ENCODE measurements around the gene PRDM8.

DNA sequence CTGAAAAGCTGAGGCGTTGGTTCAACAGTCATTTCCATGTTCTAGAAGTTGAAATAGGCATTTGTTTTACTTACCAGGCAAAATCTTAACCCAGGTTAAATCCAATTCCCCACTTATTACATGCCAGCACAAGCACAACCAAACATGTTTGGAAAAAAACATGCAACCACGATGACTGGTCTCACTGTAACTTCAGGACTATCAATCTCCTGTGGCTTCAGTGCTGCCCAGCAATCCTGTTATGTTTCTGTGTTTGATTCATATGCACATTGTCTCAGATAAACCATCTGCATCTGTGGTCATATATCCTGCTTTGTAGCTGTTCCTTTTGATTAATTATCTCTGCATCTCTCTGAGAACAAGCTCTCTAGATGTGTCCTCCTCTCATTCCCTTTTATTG, 28.3 kb downstream of the PRDM8 start:
- TF ChIP-seq, protein P1, sequence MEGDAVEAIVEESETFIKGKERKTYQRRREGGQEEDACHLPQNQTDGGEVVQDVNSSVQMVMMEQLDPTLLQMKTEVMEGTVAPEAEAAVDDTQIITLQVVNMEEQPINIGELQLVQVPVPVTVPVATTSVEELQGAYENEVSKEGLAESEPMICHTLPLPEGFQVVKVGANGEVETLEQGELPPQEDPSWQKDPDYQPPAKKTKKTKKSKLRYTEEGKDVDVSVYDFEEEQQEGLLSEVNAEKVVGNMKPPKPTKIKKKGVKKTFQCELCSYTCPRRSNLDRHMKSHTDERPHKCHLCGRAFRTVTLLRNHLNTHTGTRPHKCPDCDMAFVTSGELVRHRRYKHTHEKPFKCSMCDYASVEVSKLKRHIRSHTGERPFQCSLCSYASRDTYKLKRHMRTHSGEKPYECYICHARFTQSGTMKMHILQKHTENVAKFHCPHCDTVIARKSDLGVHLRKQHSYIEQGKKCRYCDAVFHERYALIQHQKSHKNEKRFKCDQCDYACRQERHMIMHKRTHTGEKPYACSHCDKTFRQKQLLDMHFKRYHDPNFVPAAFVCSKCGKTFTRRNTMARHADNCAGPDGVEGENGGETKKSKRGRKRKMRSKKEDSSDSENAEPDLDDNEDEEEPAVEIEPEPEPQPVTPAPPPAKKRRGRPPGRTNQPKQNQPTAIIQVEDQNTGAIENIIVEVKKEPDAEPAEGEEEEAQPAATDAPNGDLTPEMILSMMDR (IDR thresholded peaks at IDR 0.05): no peak
- TF ChIP-seq POLR2A (IDR thresholded peaks at IDR 0.05): no peak

All from thyroid gland (tissue), 4 donors.